Fibroblast of the conjunctiva (primary cell): ENCODE results near the gene TOM1L2.

Experiments used
- DNase-seq: peaks from one replicate; pipeline ENCODE4 v3.0.0-alpha.2; 2010; ENCODE audit warnings: low read depth

The TOM1L2 gene

DNA sequence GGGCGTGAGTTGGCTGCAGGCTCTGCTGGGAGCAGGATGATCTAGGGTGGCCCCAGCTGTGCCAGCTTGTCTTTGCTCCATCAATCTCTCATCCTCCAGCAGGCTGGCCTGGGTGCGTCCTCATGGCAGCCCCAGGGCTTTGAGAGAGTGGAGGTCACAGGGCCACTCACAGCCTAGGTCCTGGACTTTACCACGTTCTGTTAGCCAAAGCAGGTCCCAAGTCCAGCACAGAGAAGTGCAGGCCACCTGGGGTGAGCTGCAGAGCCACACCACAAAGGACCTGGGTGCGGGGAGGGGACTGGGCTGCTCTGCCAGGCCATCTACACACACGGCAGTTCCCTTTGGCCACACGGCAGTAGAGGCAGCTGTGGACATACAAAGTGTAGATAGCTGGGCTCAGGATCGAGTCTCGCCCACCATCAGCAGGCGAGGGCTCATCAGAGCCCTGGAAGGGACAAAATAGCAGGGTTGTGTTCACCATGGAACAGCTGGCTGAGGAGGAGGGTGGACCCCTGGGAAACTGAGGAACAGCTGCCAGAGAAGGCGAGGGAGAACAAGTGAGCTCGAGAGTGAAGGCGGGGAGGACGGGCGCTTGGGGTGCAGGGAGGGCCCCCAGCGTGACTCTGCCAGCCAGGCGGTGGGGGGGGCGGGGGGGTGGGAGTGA is 165.5 kb downstream of the TOM1L2 start:
- DNase-seq = no peak

DNA sequence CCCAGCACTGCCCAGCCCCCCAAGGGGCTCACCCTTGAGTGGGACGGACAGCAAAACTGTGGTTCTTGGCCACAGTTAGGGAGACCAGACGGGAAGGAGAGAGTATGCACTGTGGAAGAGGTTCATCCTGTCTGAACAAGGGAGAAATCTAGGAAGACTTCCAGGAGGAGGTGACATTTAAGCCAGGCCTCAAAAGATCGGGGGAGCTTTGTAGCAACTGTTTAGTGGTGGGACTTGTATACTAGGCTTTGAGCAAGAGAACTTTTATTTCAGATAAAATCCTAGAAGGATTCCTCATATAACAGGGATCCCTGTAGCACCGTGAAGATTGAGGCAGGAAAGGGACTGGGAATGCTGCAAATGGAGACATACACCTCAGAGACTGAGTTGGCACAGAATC is 166.2 kb downstream of the TOM1L2 start:
- DNase-seq = no peak

DNA sequence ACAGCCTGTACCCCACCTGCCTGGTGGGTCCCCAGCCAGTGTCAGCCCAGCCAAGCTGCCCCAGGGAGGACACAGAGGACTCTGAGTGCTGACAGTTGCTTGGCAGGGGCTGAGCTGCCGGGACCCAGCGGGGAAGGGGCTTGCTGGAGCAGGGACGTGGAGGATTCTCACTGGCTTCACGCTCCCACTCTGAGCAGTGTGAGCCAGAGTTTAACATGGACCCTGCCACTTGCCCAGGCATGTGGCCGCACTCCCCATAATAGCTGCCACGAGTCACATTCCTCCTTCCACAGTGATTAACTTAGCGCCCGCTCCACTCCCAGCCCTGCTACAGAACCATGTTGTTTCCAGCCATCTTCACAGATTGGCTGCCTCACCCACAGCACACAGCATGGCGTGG is 166.6 kb downstream of the TOM1L2 start:
- no peak for DNase-seq

DNA sequence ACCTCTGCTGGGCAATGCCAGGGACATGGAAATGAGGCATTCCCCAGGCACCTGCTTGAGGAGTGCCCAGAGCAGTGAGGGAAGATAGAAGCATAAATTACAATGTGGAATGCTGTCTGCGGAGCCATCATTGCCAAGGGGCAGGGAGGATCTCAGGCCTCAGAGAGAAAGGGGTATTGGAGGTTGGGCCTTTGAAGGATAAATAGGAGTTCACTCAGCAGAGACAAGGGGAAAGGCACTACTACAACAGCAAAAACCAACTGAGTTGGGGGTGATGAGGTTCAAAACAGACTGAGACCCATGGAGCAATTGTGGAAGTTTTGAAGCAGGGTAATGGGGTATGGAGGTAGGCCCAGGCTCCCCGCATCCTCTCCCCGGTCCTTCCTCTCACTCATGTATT is 168.2 kb downstream of the TOM1L2 start:
- DNase-seq = no peak

DNA sequence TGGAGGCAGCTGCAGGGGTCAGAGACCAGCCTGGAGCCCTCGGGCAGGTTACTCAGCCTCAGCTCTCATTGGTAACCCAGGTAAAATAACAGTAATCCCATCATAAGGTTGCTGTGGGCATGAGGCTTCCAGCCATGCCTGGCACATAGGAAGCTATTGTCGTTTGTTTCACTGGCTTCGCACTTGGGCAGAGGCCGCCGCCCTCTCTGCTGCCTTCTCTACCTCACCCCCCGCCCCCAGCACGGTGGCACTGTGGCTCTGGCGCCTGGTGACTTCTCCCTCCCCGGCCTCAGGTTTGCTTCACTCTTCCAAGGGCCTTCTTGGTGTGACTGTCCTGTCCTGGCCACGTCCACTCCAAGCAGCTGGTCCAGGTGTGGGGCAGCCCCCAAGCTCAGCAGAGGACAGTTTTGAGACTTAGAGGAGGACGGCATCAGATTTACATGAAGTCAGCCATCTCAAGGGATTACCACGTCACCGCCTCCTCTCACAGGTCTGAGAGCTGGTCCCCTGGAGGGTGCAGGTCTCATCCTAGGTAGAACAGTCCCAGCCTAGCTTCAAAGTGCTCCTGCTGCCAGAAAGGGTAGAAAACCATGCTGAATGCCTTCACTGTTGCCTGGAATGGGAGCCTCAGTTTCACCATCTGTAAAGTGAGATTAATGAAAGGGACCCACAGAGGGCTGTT is 170.3 kb downstream of the TOM1L2 start:
- no peak for DNase-seq

DNA sequence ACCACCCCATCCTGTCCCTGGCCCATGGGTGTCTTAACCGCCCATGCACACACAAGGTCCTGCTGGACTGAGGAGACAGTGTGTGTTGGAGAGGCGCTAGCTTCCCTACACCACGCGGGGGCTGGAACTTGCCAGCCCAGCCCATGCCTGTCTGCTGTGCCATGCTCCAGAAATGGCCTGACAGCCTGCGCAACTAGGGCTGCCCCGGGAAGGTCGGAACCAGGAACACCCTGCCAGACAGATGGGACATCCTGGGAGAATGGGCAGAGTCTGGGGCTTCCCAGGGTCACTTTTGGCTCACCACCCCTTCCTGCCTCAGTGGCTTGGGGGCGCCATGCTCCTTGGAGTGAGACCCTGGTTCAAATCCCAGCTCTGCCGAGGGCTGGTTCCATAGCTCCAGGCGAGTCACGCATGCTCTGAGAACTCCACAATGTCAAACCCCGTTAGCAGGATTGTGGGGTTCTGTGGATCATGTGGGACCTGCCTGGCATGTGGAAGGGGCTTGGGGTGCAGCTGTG is 171.6 kb downstream of the TOM1L2 start:
- no peak for DNase-seq

DNA sequence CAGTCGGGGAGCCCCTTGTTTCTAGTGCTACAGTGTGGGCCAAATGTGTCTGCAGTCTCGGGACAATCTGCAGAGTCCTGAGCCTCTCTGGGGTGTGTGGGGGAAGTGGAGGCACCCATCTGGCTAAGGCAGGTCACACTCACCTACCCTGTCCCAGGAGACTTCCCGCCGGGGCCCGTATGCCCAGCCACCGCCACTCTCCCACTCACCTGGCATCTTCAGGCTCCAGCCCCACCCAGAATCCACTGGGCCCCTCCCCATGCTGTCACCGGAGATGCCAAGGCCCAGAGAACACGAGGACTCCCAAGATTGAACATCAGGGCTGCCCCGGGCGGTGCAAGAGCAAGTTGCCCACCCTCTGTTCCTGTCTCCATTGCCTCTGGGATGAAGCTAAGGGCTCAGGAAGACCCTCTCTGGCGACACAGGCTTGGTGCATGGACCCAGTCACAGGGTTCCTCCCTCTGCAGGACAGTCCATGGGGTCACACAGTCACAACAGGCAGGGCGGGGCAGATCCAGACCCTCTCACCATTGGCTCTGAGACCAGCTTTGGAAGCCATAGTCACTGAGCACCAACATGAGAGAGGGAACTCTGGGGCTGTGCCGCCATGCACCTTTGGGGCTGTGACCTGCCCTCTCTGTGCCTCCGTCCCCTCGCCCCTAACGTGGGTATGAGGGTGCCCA is 173.5 kb downstream of the TOM1L2 start:
- DNase-seq = no peak

DNA sequence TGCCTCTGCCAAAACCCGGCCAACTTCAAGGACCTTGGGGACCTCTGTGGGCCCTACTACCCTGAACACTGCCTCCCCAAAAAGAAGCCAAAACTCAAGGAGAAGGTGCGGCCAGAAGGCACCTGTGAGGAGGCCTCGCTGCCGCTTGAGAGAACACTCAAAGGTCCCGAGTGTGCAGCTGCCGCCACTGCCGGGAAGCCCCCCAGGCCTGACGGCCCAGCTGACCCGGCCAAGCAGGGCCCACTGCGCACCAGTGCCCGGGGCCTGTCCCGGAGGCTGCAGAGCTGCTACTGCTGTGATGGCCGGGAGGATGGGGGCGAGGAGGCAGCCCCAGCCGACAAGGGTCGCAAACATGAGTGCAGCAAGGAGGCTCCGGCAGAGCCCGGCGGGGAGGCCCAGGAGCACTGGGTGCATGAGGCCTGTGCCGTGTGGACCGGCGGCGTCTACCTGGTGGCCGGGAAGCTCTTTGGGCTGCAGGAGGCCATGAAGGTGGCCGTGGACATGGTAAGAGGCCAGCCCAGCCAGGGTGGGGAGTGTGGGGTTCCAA is 174.1 kb downstream of the TOM1L2 start:
- DNase-seq = no peak

DNA sequence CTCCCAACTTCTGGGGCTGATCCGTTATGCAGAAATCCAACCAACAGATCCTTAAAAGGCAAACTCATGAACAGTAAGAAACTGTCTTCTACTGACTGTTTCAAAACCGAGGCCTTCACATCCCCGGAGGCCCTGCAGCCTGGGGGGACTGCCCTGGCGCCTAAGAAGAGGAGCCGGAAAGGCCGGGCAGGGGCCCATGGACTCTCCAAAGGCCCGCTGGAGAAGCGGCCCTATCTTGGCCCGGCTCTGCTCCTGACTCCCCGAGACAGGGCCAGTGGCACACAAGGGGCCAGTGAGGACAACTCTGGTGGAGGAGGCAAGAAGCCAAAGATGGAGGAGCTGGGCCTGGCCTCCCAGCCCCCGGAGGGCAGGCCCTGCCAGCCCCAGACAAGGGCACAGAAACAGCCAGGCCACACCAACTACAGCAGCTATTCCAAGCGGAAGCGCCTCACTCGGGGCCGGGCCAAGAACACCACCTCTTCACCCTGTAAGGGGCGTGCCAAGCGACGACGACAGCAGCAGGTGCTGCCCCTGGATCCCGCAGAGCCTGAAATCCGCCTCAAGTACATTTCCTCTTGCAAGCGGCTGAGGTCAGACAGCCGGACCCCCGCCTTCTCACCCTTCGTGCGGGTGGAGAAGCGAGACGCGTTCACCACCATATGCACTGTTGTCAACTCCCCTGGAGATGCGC is 174.9 kb downstream of the TOM1L2 start:
- no peak for DNase-seq

DNA sequence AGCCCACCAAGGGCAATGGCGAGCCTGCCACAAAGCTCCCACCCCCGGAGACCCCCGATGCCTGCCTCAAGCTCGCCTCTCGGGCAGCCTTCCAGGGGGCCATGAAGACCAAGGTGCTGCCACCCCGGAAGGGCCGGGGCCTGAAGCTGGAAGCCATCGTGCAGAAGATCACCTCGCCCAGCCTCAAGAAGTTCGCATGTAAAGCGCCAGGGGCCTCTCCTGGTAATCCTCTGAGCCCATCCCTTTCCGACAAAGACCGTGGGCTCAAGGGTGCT is 175.5 kb downstream of the TOM1L2 start:
- DNase-seq = no peak

DNA sequence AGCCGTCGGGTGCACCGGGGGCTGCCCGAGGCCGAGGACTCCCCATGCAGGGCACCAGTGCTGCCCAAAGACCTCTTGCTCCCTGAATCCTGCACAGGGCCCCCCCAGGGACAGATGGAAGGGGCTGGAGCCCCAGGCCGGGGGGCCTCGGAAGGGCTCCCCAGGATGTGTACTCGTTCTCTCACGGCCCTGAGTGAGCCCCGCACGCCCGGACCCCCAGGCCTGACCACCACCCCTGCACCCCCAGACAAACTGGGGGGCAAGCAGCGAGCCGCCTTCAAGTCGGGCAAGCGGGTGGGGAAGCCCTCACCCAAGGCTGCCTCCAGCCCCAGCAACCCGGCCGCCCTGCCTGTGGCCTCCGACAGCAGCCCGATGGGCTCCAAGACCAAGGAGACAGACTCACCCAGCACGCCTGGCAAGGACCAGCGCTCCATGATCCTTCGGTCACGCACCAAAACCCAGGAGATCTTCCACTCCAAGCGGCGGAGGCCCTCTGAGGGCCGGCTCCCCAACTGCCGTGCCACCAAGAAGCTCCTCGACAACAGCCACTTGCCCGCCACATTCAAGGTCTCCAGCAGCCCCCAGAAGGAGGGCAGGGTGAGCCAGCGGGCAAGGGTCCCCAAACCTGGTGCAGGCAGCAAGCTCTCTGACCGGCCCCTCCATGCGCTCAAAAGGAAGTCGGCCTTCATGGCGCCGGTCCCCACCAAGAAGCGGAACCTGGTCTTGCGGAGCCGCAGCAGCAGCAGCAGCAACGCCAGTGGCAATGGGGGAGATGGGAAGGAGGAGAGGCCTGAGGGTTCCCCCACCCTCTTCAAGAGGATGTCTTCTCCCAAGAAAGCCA is 176.0 kb downstream of the TOM1L2 start:
- no peak for DNase-seq

DNA sequence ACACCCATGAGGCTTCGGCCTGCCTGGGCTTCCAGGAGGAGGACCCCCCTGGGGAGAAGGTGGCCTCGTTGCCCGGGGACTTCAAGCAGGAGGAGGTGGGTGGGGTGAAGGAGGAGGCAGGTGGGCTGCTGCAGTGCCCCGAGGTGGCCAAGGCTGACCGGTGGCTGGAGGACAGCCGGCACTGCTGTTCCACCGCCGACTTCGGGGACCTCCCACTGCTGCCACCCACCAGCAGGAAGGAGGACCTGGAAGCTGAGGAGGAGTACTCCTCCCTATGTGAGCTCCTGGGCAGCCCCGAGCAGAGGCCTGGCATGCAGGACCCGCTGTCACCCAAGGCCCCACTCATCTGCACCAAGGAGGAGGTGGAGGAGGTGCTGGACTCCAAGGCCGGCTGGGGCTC is 176.9 kb downstream of the TOM1L2 start:
- no peak for DNase-seq

DNA sequence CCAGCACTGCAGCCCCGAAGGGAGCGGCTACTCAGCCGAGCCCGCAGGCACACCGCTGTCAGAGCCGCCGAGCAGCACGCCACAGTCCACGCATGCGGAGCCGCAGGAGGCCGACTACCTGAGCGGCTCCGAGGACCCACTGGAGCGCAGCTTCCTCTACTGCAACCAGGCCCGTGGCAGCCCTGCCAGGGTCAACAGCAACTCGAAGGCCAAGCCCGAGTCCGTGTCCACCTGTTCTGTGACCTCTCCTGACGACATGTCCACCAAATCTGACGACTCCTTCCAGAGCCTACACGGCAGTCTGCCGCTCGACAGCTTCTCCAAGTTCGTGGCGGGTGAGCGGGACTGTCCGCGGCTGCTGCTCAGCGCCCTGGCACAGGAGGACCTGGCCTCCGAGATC is 177.8 kb downstream of the TOM1L2 start:
- no peak for DNase-seq
